Fibroblast of peridontal ligament (primary cell): Measurements from ENCODE around the gene ZNF841.
A peak's percentile ranks its signal among the peaks of the same experiment; 100 is the strongest.
"Not testable (repeated sequence)": the region's sequence is repeated elsewhere in the genome, so short reads cannot be mapped to it uniquely, and the experiment has no call there.

ENCODE experiments used
- DNase-seq: peaks from one replicate; pipeline ENCODE4 v3.0.0-alpha.2; 2010; ENCODE audit errors: extremely low read depth

ZNF841 gene

DNA sequence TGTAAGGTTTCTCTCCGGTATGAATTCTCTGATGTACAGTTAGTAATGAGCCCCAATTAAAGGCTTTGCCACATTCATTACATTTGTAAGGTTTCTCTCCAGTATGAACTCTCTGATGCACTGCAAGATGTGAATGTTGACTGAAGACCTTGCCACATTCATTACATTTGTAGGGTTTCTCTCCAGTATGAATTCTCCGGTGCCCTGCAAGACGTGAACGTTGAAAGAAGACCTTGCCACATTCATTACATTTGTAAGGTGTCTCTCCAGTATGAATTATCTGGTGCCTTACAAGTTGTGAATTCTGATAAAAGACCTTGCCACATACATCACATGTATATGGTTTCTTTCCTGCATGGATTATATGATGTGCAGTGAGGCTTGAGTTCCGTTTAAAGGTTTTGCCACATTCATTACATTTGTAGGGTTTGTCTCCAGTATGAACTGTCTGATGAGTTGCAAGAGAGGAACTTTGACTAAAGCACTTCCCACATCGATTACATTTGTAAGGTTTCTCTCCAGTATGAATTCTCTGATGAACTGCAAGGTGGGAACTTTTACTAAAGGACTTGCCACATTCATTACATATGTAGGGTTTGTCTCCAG lies 29.2 kb downstream of the ZNF841 start:
- DNase-seq: no peak

DNA sequence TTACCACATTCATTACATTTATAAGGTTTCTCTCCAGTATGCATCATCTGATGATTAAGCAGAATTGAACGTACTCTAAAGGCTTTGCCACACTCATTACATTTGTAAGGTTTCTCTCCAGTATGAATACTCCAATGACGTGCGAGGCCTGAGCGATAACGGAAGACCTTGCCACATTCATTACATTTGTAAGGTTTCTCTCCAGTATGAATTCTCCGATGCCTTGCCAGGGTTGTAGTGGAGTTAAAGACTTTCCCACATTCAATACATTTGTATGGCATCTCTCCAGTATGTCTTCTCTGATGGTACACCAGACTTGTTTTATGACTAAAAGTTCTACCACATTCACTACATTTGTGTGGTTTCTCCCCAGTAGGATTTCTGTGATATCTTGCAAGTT lies 30.2 kb downstream of the ZNF841 start:
- DNase-seq: no peak

DNA sequence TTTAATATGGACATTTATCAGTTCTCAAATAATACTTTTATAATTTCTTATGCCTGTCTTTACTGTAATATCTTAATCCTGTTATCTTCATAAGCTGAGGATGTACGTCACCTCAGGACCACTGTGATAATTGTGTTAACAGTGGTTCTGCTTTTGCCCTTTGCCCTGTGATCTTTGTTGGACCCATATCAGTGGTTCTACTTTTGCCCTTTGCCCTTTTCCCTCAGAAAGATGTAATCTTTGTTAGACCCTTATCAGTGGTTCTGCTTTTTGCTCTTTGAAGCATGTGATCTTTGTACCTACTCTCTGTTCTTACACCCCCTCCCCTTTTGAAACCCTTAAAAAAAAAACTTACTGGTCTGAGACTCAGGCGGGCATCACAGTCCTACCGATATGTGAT lies 39.1 kb downstream of the ZNF841 start:
- DNase-seq: not testable (repeated sequence)

DNA sequence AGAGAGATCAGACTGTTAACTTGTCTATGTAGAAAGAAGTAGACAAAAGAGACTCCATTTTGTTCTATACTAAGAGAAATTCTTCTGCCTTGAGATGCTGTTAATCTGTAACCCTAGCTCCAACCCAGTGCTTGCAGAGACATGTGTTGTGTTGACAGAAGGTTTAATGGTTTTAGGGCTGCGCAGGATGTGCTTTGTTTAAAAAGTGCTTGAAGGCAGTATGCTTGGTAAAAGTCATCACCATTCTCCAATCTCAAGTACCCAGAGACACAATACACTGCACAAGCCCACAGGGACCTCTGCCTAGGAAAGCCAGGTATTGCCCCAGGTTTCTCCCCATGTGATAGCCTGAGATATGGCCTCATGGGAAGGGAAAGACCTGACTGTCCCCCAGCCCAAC lies 43.8 kb downstream of the ZNF841 start:
- DNase-seq: not testable (repeated sequence)

DNA sequence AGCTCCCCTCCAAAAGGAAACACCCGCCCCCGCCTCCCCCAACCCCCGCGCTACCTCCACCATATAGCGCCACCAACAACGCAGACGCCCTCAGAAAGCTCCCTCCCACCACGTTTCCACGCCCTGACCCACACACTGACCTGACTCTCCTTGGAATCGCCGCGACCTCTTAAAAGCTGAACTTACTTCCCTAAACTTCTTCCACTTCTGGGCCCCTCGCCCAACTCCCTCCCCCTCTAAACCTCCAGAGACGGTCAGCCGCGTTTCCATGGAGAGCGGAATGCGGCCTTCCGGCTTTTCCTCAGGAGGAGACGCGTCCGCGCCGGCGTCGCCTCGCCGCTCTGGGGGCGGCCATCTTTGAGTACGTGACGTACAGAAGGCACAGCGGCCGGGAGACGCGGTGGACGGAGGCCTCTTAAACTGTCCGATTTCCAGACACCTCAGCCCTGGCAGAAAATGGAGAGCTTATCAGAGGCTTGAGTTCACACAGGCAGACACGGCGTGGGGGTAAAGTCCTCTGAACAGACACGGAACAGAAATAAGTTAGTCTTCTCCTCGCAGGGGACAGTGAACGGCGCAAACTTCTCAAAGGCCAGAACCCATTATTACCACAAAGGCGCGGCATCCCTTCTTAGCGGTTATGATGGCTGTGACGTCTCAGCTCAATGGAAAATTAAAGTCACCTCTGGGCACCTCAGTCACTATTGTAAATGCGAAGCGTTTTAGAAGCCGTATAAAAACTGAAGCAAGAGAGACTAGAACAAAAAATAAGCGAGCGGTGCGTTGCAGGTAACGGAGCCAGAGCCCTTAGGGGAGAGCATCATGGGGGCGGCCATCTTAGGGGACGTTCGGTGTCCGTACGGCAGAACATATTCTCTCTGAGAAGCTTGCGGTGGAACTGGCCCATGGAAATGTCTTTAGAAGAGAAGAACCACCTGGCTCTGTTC lies 46.7 kb downstream of the ZNF841 start, which contains the start of gene ZNF432:
ZNF432 (minus strand) TSS at position 284 of the 947 bp plus-strand sequence. CDS start 1,970 bp downstream, outside the sequence.
- DNase-seq: peak; percentile 95

DNA sequence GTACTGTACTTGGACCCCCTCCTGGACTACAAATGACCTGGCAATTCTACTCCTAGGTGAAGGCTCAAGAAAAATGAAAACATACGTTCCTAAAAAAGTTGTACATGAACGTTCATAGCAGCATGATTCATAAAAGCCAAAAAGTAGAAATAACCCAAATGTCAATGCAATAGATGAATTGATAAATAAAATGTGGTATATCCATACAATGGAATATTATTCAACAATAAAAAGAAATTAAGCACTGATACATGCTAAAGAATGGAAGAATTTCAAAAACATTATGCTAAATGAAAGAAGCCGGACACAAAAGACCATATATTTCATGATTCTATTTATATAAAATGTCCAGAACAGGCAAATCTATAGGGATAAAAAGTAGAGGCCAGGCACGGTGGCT lies 56.4 kb downstream of the ZNF841 start:
- DNase-seq: no peak

DNA sequence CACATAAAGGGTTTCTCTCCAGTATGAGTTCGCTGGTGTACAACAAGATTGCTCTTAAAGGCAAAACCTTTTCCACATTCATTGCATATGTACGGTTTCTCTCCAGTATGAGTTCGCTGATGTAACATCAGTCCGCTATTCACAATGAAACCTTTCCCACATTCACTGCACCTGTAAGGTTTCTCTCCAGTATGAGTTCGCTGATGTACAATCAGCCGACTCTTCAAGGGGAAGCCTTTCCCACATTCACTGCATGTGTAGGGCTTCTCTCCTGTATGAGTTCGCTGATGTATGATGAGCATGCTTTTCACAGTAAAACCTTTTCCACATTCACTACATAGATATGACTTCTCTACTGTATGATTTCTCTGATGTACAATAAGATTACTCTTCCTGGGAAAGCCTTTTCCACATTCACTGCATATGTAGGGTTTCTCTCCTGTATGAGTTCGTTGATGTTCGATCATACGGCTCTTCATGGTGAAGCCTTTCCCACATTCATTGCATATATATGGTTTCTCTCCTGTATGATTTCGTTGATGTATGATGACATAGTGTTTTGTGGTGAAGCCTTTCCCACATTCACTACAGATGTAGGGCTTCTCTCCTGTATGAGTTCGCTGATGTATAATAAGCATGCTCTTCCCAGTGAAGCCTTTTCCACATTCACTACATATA lies 61.4 kb downstream of the ZNF841 start:
- DNase-seq: no peak

DNA sequence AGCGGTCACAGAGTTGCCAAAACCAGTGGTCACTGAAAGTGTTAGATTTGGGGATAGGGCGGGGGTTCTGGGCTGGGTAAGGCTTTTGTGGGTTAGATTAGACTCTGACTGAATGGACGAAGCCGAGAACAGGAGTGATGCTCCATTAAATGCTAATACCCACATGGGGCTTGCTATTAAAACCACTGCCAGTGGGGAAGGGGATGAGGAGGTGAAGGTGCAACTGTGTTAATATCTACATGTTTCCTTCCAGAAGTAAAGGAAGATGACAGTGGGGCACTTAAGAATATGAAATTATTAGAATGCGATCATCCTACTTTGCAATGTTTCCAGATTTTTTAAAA lies 66.8 kb downstream of the ZNF841 start:
- DNase-seq: no peak

DNA sequence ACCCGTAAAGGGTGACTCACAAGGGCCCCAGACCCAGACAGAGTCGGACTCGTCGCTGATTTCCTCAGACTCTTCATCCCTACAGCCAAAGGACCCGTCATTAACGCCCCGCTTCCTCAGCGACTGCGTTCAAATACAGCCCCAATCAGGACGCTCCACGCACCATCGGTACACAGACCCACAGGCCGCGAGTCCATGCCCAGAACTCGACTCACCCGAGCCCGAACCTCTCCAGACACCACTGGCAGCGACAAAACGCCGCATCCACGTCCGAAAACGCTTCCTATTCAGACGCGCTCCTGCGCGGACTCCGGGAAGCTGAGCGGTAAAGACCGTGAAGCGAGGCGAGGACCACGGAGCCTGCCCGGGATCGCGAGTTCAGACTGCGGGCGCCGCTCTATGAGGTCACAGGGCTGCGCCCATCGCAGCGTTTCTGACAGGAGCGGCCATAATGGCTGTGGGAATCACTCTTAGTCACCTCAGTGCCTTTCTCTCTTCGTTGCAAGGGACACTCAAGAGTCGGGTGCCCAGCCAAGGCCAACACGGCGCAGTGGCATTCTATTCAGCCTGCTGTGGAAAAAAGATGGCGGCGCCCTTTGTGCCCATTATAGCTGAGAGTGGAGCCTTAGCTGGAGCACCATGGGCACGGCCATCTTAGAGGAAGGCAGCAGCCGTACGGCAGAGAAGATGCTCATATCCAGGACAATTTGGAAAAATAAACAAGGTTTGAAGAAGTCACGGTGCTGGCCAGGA lies 67.4 kb downstream of the ZNF841 start, which contains the start of gene ZNF614:
ZNF614 (minus strand) TSS at position 353 of the 753 bp plus-strand sequence. CDS start 2,634 bp downstream, outside the sequence.
- DNase-seq: peak; percentile 87

DNA sequence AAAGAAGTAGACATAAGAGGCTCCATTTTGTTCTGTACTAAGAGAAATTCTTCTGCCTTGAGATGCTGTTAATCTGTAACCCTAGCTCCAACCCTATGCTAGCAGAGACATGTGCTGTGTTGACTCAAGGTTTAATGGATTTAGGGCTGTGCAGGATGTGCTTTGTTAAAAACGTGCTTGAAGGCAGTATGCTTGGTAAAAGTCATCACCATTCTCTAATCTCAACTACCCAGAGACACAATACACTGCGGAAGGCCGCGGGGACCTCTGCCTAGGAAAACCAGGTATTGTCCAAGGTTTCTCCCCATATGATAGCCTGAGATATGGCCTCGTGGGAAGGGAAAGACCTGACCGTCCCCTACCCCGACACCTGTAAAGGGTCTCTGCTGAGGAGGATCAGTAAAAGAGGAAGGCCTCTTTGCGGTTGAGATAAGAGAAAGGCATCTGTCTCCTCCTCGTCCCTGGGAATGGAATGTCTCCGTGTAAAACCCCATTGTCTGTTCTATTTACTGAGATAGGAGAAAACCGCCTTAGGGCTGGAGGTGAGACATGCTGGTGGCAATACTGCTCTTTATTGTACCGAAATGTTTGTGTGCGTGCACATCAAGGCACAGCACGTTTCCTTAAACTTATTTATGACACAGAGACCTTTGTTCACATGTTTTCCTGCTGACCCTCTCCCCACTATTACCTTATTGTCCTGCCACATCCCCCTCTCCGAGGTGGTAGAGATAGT lies 69.1 kb downstream of the ZNF841 start:
- DNase-seq: not testable (repeated sequence)

DNA sequence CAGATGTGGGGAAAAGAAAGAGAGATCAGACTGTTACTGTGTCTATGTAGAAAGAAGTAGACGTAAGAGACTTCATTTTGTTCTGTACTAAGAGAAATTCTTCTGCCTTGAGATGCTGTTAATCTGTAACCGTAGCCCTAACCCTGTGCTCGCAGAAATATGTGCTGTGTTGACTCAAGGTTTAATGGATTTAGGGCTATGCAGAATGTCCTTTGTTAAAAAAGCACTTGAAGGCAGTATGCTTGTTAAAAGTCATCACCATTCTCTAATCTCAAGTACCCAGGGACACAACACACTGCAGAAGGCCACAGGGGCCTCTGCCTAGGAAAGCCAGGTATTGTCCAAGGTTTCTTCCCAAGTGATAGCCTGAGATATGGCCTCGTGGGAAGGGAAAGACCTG lies 71.1 kb downstream of the ZNF841 start:
- DNase-seq: not testable (repeated sequence)

DNA sequence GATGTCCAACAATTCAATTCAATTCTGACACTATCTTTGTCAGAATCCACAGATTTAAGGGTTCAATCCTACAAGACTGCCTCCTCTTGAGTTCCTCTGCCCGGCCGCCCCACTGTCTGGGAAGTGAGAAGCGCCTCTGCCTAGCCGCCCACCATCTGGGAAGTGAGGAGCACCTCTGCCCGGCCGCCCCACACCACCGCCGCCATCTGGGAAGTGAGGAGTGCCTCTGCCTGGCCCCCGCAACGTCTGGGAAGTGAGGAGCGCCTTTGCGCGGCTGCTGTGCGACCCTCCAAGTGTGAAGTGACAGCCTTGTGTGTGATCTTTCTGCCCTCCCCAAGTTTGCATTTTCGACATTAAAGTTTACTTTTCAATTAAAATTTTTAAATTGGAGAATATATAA lies 73.4 kb downstream of the ZNF841 start:
- no peak for DNase-seq

DNA sequence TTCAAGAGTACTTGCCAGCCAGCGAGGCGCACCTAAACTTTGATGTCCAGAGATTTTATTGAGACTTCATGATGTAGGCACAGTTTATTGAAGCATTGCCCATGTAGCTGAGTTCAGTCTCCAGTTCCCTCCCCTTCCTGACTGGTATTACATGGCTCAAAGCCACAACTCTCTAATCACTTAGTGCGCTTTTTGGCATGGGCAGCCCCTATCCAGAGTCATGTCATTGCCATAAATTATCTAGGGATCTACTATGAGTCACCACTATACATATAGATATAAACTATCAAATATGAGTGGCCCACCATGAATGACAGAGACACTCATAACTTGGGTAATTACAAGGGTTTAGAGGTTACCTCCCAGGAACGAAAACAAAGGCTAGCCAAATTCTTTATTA lies 75.1 kb downstream of the ZNF841 start:
- no peak for DNase-seq
